Measurements from ENCODE around the gene KRT13.
"Not testable (repeated sequence)": the region's sequence is repeated elsewhere in the genome, so short reads cannot be mapped to it uniquely, and the experiment has no call there.

Gene KRT13

GRCh38 chr17:41505007-41505808 is at the start of gene KRT13:
KRT13 (minus strand) TSS chr17:41505612; CDS start chr17:41505550, 62 bp downstream.
- no peak for DNase-seq (ENCODE audit: low read depth)

GRCh38 chr17:41553987-41554680 is 48.7 kb upstream of the KRT13 start:
- no peak for DNase-seq (ENCODE audit: low read depth)

- DNase-seq (ENCODE audit: low read depth): no peak
These were observed 47.8 kb upstream of the KRT13 start for GRCh38 chr17:41553176-41553575.

GRCh38 chr17:41552455-41552854 is 47.0 kb upstream of the KRT13 start:
- DNase-seq (ENCODE audit: low read depth): no peak

GRCh38 chr17:41551365-41551764 is 46.0 kb upstream of the KRT13 start:
- no peak for DNase-seq (ENCODE audit: low read depth)

DNA sequence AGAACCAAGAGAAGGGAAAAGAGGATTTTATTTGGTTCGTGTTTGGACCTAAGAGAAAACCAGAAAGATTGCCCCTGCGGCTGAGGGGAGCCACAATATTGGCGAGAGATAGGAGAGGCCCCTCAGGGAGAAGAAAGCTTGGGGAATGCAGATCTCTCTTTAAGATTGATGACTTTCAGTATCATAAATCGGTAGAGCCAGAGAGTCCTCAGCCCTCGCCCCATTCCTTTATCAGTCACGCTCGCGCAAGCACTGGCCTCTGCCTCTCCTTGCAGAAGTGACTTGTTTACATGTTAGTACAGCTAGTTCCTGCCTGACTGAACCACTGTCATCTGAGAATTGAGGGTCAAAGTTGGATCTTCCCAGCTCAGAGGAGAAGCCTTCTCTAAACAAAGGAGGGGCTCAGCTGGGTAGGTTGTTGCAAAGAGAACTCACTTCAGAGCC is 44.2 kb upstream of the KRT13 start:
- DNase-seq (ENCODE audit: low read depth): no peak

GRCh38 chr17:41548844-41549595 is 43.6 kb upstream of the KRT13 start:
- DNase-seq (ENCODE audit: low read depth): peak; percentile 85

DNA sequence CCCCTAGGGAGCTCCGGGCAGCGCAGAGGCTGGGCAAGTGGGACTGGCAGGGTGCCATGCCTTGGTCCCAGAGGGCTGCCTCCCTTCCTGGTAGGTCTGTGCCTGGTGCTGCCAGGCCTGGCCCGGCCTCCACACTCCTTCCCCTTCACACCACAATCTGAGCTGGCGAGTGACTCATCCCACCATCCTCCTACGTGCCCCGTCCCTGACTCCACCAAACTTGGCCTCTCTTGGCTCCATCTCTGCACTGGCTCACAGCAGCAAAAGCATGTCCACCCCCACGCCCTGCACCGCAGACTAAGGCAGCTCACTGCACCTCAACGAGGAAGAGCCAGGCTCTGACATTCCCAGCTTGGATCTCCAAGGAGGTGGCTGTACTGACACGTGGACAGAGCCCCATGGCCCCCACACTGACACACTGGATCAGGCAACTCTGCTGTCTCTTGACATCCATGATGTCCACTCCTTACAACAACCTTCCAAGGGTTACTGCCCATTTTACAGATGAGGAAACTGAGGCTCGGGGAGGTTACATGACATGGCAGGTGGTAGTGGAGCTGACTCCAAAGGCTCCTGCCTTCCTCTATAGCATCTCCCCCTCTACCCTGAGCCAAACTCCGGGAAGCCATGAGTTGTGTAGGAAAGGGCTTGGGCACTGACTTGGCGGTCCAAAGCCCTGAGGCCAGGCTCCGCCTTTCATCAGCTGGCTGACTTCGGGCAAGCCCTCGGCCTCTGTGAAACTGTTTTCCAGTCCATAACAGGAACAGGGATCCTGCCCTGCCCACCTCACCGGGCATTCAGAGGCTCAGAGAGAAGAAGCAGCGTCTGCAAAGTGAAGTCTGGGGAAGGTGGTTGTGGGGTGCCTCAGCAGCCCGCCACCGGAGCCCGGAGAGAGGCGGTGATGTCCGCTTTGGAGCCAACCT is 42.8 kb upstream of the KRT13 start:
- DNase-seq (ENCODE audit: low read depth): peak; percentile 98

DNA sequence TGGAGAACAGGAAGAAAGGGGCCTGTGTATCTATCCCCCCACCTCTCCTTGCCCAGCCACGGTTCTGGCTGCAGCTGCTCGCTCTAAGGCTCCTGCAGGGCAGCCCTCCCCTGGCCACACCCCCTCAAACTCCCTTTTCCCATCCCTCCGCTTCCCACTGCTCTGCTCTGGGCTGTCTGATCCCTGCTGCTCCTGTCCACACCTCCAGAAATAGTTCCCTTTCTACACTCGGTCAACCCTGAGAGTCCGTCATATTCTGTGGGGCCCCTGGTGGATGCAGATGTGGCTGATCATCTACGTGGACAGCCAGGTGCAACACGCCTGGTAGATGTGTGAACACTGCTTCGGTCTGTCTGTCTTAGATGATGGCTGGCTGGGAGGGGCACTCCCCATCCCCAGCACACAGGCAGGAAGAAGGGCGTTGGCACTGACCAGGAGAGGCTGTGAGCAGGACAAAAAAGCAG is 42.0 kb upstream of the KRT13 start:
- DNase-seq (ENCODE audit: low read depth): no peak

- no peak for DNase-seq (ENCODE audit: low read depth)
These were observed 41.4 kb upstream of the KRT13 start for GRCh38 chr17:41546819-41547218.

DNA sequence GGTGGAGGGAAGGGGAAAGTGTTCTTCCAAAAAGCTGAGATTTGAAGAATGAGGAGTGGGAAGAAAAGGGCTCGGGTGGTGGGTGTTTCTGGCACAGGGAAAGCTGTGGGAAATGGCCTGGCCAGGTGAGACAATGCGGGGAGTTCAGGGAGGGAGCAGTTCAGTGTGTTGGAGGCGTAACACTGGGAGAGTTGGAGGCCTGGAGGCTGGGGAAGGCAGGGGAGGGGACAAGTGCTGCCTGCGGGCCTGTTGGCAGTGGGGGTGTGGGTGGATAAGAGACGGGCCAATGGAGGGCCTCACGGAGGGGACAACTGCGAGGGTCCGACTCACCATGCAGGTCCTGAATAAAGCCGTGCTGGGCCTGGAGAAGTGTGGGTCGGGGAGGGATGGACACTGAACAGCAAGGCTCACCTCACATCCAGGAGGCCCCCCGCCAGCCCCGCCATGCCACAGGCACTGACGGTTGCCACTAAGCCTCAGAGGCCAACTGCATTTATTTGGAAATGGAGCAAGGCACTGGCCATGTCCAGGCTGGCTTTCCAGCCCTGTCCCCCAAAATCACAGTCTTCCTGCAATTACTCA is 40.5 kb upstream of the KRT13 start:
- DNase-seq (ENCODE audit: low read depth): no peak

DNA sequence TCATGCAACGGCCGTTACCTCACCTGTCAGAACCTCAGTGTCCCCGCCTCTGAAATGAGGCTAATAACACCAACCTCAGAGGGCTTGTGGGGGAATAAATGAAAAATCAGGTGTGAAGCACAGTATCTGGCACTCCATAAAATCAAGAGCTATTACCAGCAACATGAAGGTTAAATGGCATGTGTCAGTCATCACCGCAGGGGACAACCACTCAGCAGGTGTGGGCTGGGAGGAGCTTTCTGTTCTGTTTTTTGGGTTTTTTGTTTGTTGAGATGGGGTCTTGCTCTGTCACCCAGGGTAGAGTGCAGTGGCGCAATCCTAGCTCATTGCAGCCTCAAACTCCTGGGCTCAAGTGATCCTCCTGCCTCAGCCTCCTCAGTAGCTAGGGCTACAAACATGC is 39.5 kb upstream of the KRT13 start:
- no peak for DNase-seq (ENCODE audit: low read depth)

DNA sequence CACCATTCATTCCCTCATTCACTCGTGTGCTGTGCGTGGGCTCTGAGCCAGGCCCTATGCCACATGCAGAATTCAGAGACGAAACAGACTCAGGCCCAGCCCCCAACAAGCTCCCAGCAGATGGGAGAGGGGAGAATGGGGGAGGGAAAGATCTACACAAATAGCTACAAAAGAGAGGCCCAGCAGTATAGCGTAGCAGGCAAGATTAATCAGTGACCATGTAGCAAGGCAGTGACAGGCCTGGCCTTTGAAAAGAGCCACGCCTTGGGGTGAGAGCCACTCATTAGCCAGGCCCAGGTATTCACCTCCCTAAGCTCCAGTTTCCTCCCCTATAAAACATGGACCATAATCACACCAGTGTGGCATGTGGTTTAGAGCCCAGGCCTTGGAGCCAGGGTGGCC is 39.1 kb upstream of the KRT13 start:
- no peak for DNase-seq (ENCODE audit: low read depth)

GRCh38 chr17:41542786-41543185 is 37.4 kb upstream of the KRT13 start:
- not testable (repeated sequence) for DNase-seq (ENCODE audit: low read depth)

- DNase-seq (ENCODE audit: low read depth): no peak
These were observed 36.9 kb upstream of the KRT13 start for GRCh38 chr17:41542357-41542756.

DNA sequence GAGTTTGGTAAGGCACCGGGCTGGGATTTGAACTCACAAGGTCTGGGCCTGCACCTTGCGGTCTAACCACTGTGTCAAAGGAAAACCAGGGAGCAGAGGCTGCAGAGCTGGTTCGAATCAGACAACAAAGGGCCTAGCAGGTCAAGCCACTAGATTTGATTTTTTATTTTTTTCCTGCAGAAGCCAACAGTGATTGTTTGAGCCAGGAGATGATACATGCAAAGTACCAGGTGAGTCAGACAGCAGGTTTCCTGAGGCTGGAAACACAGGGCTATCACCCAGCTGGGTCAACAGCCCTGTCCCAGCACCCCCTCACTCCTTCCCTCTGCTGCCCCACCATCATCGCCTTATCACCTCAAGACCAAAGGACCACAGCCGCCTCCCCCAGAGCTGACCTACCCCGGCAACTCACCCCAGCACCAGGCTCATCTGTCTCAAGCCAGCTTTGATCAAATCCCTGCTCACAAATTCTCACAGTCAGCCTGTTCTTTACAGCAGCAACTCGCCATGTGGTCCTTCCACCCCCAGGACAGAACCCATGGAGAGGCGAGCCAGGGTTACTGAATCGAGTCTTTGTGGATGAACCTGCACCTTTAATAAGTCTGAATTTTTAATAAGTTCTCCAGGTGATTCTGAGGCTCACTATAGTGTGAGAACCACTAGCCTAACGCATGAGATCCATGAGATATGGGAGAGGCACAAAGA is 35.7 kb upstream of the KRT13 start:
- no peak for DNase-seq (ENCODE audit: low read depth)

- no peak for DNase-seq (ENCODE audit: low read depth)
These were observed 34.7 kb upstream of the KRT13 start for GRCh38 chr17:41539979-41540701.

DNA sequence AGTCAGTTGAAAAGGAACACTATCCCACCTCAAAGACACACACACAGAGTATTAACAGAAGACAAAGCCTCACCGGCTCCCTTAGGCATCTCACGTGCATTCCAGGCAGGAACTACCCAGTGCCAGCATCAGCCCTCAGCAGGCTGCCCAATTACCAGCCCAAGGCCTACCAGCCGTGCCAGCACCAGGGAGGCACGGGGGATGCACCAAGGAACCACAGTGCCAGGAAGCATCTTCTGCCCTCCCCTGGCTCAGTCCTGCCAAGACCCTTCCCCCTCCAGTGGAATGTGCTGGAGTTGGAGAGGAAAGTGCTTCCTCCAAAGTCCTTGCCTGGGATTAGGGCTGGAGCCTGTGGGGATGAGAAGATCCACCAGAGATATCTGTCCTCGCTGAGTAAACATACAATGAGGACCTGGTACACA is 33.7 kb upstream of the KRT13 start:
- DNase-seq (ENCODE audit: low read depth): no peak

GRCh38 chr17:41538565-41538991 is 33.2 kb upstream of the KRT13 start:
- no peak for DNase-seq (ENCODE audit: low read depth)

DNA sequence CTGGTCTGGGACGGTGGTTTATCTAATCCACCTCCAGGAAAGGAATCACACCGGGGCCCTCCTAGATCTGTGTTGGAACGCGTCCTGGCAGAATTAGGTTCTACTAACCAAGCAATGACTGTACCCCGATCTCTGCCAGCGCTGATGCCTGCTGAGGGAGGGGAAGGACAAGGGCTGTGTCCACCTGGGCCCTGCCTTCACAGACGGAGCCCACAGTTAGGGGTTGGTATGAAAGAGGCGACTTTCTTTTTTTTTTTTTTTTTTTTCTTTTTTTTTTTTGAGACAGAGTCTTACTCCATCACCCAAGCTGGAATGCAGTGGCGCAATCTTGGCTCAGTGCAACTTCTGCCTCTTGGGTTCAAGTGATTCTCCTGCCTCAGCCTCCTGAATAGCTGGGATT is 32.6 kb upstream of the KRT13 start:
- DNase-seq (ENCODE audit: low read depth): no peak

All from stromal cell of bone marrow (primary cell).